NCI-H146 treated with DMSO at 0.1 percent for 48 hours (cell line): Measurements from ENCODE around the gene CCDC187.
A peak's percentile ranks its signal among the peaks of the same experiment; 100 is the strongest.

Experiments
- DNase-seq: peaks from one replicate; lab custom pipeline; 2025; ENCODE audit not compliant: unreplicated experiment; lab: John Stamatoyannopoulos, UW

Gene CCDC187

DNA sequence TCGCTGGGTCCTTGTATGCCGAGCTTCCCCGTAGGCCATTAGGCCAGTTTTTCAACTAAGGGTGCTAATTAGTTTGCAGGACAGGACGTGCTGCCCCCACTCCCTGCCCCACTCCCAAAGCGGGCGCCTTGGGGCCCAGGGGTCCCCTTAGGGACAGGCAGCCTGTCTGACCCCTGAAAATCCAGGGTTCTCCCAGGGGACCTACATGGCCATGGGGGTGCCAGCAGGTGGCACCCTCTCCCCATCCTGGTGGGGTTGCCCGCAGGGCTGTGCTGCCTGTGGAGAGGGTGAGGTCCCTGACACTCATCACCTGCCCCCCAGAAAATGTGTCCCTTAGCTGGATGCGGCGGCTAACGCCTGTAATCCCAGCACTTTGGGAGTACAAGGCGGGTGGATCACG, 8.5 kb upstream of the CCDC187 start:
- DNase-seq, result no peak

DNA sequence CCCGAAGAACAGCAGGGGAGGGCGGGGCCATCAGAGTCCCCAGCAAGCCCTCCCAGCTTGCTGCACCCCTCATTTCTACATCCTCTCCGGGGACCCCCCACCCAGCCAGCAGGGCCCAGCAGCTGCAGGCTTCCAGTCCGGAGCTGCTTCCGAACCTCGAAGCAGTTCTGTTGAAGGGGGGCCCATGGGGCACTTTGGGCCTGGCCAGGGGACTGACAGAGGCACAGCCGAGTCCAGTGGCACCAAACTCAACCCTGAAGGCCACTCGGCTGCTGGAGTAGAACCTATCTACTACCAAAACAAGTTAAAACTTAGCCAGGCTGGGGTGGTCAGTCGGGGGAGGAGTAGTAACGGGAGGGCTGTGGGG, 8.1 kb upstream of the CCDC187 start:
- no peak for DNase-seq

DNA sequence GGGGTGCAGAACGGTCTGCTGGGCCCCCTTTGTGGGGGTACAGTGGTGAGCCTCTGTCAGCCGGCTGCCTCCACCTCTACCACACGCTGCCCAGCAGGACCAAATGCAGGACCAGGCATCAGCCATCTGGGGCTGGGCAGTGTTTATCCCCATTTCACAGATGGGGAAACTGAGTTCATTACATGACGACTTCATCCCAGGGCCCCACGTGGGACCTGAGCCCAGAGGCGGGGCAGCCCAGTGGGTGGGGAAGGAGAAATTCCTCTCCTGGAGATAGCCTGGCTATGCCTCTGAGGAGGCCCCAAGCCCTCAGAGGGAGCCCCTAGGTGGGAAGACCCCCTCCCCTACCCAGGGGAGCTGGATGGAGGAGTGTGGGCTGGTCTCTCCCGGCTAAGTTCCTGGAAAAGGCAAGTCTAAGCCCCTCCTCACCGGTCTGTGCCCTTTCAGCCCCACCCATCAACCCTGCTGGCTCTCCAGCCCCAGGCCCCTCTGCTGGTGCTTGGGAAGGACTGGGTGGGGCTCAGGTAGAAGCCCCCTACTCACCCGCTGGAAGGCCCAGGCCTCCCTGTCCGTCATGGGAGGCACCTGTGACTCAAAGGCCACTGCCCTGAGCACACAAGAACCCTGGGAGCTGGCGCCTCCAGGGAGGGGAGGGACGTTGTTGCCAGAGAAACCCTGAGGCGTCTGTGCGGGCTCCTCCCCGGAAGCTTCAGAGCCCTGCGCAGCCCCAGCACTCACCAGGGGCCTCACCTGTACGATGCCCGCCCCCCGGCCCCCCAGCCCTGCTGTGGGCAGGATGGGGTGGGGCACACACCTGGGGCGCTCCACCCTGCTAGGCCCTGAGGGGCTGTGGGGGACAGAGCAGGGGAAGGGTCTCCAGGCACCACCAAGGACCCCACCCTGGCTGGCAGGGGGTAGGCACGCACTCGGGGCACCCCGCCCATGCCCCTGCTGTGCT, 7.4 kb upstream of the CCDC187 start:
- peak; percentile 53 for DNase-seq

DNA sequence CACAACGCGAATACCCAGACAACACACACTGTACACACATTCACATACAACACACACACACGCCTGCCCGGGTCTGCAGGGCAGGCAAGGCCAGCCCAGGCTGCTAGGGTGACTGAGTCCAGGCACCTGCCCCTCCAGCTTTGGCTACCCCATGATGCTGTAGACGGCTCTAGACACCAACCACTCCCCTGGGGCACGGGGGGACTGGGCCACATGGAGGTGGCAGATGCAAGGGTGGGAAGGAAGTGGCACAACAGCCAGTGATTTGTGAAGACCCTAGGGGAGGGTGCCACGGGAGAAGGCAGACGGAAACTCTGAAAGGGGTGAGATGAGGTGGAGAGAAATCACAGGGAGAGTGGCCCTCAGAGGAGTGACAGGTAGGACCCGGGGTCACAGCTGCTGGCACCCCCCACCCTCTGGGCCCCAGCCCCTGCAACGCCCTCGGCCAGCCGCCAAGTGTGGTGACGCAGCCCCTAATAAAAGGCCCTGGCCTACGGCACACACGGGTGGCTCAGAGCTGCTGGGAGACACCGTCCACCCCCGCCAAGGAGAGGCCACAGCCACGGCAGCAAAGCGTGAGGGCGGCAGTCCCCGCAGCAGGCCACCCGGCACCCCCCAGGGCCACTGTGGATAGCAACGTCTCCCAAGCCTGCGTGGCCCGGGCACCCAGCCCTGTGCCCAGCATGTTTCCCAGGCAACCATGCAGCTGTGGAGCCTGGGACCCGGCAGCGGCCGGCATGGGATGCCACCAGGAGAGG, 6.6 kb upstream of the CCDC187 start:
- DNase-seq, result no peak

DNA sequence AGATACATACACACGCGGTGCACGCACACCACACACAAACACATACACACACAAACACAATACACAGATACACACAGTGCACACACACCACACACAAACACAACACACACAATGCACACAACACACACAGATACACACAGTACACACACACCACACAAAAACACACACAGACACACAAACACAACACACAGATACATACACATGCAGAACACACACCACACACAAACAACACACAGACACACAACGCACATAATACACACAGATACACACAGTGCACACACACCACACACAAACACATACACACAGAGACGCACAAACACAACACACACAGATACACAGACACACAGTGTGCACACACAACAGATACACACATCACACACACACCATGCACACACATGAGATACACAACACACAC, 5.9 kb upstream of the CCDC187 start:
- DNase-seq, result no peak

DNA sequence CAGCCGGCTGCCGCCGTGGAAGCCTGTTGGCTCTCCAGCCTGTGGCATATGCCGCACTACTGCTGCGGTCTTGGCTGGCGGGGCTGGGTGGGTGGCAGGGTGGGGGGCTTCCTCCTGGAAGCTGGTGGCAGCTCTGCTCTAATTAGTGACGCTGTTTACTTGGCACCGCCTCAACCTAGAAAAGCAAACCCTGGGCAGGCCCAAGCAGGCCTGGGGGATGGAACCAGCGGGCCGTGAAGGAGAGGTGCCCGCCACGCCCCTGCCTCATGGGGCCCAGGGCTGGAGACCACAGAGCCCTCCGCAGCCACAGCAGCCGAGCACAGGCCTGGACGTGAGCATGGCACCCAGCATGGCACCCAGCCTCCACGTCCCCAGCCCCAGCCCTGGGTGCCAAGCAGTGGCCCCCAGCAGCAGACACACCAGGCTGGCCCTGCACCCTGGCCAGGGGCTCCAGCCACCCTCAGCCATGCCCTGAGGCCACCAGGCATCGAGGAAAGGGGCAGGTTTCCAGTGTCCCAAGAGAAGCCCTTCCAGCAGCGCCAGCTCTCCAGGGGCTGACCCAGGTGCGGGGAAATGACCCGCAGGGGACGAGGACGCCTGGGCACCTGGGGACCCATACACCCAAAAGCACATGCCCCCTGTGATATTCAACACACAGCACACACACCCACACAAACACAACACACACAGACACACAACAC, 5.4 kb upstream of the CCDC187 start:
- DNase-seq, result peak; percentile 23

DNA sequence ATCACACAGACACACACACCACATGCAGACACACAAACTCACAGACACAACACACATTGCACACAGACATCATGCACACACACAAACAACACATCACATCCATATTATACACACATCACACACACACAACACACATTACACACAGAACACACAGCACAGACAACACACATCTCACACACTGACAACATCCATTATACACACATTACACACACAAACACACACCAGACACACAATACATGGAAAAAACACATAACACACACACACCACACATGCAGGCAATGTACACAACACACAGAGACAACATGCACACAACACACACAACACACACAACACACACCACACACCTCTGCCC, 4.8 kb upstream of the CCDC187 start:
- no peak for DNase-seq

DNA sequence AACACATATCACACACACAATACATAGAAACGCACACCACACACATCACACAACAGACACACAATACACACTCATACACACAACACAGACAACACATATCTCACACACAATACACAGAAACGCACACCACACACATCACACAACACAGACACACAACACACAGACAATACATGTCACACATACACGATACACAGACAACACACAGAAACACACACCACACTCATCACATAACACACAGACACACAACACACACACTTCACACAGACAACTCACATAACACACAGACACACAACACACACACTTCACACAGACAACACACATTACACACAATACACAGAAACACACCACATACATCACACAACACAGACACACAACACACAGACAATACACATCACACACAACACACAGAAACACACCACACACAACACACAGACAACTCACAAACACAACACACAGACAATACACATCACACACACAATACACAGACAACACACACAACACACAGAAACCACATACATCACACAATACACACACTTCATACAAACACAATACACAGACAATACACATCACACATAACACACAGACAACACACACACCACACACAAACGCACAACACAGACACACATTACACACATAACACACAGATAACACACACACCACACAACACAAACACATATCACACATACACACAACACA, 4.3 kb upstream of the CCDC187 start:
- no peak for DNase-seq

DNA sequence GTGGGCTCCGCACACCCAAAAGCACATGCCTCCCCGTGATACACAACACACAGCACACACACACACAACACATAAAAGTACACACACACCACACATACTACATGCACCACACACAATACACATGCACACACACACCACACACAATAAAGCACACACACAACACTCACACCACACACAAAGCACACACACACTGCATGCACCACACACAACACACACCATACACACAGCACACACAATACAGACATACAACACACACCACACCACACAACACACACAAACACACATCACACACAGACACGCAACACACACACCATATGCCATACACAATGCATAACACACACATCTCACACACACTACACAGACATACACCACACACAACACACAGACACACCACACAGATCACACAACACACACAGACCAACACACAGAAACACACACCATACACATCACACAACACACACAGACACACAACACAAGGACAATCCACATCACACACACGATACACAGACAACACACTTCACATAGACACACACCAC, 3.4 kb upstream of the CCDC187 start:
- DNase-seq, result no peak

DNA sequence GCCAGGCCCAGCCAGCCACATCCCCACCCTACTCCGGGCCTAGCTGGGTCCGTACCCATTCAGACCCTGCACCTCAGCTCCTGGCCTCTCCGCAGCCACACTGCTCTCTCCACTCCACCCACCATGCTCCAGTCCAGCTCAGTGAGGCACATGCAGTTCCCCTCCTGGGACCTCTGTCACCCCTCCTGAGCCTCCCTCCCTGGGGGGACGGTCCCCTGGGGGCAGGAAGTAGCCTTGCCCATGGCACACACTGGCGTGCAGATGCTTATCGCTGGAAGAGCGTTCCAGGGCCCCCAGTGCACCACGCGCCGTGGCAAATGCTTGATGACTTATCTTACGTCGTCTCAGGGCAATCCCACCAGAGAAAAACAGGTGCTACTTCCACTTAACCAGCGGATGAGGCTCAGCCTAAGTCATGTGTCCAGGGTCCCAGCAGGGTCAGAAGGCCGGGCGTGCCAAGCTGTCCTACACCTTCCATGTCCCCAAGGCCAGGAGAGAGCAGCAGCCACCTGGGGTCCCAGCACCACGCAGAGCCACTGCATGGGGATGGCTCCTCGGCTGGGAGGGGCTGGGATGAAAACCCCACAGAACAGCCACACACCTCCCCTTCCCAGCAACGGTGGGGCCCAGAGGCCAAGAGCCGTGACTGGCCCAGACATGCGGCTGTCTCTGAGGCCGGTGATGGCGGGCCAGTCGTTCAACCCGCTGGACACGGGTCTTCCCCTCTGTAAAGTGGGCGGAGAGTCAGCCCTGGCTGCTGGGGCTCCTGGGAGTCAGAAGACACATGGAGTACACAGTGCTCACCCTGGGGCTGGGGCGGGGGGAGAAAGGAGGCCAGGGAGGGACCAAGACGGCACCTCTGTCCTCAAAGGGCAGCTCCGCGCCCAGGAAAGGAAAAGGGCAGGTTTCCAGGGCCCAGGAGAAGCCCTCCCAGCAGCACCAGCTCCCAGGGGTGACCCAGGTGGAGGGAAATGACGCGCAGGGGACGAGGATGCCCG, 2.6 kb upstream of the CCDC187 start:
- no peak for DNase-seq

DNA sequence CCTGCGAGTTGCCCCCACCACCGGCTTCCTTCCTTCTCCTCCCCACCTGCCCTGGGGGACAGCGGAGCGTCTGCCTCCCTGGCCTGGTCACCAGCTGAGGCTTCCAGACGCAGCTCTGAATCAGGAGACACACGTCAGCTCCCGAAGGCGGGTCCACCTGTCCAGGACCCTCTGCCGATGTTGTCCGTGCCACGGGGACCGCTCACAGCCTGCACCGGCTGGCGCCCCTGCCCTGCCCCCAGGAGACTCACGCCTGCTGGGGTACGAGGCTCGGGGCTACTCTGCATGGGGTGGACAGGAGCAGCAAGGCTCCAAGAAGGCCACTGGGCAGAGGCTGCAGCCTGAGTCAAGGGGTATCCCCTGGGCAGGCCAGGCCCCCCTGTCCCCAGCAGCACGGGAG, 1.9 kb upstream of the CCDC187 start:
- DNase-seq, result no peak

DNA sequence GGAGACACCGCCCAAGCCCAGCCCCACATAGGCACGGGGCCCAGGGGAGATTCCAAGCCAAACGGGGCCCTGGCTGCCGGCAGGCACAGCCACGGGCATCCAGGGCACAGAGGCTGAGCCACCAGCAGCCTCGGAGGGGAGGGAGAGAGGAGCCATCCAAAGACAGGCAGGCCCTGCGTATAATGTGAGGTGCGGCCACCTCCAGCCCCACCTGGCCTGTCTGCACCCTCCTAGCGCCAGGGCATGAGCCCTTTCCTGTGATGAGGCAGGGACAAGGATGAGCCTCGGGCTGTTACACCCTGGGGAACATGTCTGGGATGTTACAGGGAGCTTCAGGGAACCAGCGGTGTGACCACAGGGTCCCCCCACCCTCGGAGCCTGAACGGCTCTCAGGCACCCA, 1.1 kb upstream of the CCDC187 start:
- no peak for DNase-seq

DNA sequence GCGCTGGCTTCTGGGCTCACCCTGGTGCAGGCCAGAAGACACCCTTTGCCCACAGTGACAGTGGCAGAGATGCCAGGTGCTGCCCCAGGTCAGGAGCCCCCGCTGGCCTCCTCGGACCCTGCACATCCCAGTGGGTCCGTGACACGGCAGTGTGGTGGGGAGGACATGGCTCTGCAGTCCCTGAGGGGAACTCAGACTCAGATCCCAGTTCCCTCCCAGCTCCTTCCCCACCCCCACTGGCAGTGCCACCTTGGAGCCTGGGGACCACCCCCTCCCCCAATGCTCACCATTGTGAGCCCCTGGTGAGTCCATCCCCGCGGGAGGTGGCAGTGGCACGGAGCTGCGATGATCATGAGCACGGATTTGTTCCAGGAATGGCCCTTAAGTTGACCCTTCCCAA, 562 bp upstream of the CCDC187 start:
- DNase-seq, result no peak

DNA sequence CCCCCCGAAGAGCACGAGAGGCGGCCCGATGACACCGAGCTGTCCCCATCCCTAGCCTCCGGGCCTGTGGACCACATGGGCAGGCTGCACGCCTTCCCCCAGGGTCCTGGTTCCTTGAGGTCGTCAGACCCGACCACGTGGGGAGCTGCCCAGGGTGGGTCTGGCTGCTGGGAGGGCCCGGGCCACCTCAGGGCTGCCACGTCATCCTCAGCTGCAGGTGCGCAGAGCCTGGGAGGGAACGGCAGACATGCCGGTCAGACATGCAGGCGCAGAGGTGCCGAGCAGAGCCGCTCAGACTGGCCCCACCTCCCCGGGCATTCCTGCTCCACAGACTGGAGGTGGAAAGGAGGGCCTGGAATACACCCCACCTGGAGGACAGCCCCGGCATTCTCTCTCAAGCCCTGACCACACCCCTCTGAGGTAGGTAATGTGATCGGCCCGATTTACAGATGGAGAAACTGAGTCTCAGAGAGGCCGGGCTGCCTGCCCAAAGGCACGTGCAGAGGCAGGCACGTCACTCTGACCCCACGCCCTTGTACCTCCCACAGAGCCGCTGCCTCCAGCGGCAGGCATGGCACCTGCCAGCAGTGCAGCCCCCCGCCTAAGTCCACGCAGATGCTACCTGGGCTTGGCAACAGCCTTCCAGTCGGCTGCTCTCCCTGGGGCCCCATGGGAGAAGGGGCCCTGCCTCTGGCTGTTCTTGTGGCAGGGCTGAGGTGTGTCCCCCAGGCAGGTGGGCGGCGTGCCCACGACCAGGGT, 649 bp downstream of the CCDC187 start:
- no peak for DNase-seq

DNA sequence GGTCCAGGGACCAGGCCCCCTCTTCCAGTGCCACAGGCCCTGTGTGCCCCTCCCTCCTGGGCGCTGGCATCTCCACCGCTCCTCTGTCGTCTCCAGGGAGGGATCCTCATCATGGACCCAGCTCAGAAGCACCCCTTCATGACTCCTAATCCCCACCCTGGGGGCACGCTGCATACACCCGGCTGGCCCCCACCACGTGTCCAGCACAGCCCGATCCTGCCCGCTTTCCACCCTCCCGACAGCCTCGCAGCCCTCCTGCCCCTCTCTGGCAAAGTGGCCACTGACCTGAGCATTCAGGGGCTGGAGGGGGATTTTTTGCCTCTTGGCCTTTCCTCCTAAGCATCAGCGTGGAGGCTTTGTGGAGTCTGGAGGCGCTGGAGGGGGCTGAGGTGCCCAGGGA, 1.4 kb downstream of the CCDC187 start:
- no peak for DNase-seq

DNA sequence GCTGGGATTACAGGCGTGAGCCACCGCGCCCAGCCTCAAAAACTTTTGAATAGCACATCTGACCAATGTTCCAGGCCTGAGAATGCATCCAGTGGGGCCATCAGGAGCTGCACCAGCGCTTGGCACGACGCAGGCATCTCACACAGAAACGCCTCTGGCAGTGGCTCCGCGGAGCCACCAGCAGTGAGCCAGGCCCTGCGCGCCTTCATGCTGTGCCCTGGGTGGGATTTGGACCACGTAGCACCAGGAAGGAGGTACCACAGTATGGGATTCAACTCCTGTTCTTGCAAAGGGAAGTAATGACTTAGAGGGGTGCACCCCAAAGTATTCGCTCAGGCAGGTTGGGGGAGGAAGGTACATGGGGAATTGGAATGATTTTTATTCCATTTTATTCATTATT, 3.0 kb downstream of the CCDC187 start:
- DNase-seq, result no peak

DNA sequence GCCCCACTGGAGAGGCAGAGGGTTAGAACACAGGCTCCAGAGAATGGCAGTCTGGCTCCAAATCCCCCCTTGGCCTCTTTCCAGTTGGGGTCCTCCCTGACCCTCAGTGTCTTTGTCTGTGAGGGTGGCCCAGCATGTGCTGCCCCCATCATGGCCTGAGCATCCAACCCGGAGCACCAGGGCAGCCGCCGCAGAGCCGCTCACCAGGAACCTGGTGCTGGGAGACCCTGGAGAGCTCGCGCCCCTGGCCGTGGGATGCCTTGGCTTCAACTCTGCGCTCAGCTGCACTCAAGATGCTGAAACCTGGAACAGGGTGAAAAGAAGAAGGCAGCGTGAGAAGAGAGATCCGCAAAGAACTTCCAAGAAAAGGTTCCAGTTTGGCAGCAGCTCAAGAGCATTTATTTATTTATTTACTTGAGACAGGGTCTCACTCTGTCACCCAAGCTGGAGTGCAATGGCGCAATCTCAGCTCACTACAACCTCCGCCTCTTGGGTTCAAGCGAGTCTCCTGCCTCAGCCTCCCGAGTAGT, 3.8 kb downstream of the CCDC187 start:
- no peak for DNase-seq

DNA sequence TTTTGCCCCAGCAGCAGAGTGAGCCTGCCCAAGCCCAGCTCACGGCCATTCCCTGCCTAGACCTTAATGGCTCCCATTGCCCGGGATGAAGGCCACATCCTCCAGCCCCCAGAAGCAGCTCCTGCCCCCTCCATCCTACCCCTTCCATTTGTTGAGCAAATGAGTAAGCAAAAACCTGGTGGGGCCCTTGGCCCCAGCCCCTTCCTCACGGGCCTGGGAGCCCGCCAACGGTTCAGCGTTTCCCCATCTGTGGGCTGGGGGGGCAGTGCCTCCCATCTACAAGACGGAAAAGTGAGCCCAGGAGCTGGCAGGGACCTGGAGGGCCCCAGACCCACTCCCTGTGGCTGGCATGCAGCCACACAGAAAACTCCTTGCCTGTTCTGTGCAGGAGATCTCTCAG, 4.4 kb downstream of the CCDC187 start:
- no peak for DNase-seq

DNA sequence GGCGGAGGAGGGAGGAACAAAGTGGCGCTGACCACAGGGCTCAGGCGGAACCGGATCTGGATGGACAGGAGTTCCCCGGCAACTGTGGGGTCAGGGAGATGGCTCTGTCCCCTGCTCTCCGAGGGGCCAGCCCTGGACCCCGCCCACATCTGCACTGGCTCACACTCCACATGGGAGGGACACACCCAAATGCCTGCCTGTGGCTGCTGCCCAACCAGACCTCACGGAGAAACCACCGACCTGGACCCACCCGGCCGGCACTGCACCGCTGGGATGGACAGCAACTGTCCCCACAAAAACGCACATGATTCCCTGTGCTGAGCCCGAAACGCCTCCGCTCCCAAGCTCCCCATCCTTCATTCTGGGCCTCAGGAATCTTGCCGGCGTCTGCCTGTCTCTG, 4.8 kb downstream of the CCDC187 start:
- no peak for DNase-seq
